GM10248 (cell line): ENCODE data around the gene NOX5.
"Not testable (repeated sequence)": the region's sequence is repeated elsewhere in the genome, so short reads cannot be mapped to it uniquely, and the experiment has no call there.

Source experiments
- CTCF ChIA-PET: fragments of 300-600 bp; sonication (Branson Sonifier 250); formaldehyde crosslinking; extraction: SDS; loops from one replicate; lab custom pipeline; 2021; ENCODE audit warnings: antibody characterized with exemption; lab: Yijun Ruan, JAX
- POLR2A ChIA-PET: fragments of 350-650 bp; sonication (Branson Sonifier 250); formaldehyde crosslinking; extraction: SDS; loops from one replicate; lab custom pipeline; 2020; ENCODE audit warnings: antibody characterized with exemption; lab: Yijun Ruan, JAX
- DNase-seq: peaks from one replicate; pipeline ENCODE4 v3.0.0; 2012; ENCODE audit errors: extremely low spot score
- TF ChIP-seq, protein P1 (sequence below): IDR thresholded peaks from 2 replicates; pipeline ENCODE4 v1.5.1; 2012; ENCODE audit warnings: mild to moderate bottlenecking, low read depth; ENCODE audit errors: extremely low read depth, missing control alignments, control extremely low read depth

The NOX5 gene

GRCh38 chr15:69014454-69014853 is at the start of gene NOX5:
Gene NOX5 (plus strand): TSS chr15:69014695. CDS start chr15:69014736, 41 bp downstream.
- ChIA-PET CTCF (interaction anchor here (0.9 kb wide), 1 partner anchor 16 kb away, joined by 3 read pairs; no protein-coding TSS in a partner anchor), POLR2A (no interaction called here)
- TF ChIP-seq, protein P1, sequence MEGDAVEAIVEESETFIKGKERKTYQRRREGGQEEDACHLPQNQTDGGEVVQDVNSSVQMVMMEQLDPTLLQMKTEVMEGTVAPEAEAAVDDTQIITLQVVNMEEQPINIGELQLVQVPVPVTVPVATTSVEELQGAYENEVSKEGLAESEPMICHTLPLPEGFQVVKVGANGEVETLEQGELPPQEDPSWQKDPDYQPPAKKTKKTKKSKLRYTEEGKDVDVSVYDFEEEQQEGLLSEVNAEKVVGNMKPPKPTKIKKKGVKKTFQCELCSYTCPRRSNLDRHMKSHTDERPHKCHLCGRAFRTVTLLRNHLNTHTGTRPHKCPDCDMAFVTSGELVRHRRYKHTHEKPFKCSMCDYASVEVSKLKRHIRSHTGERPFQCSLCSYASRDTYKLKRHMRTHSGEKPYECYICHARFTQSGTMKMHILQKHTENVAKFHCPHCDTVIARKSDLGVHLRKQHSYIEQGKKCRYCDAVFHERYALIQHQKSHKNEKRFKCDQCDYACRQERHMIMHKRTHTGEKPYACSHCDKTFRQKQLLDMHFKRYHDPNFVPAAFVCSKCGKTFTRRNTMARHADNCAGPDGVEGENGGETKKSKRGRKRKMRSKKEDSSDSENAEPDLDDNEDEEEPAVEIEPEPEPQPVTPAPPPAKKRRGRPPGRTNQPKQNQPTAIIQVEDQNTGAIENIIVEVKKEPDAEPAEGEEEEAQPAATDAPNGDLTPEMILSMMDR: no peak
- no peak for DNase-seq

- no peak for DNase-seq
- TF ChIP-seq, protein P1: no peak
- CTCF ChIA-PET: no interaction called here
- POLR2A ChIA-PET: no interaction called here
These were observed 47.5 kb upstream of the NOX5 start for GRCh38 chr15:68966996-68967395.

GRCh38 chr15:68967948-68968347 is 46.5 kb upstream of the NOX5 start:
- TF ChIP-seq, protein P1: no peak
- CTCF ChIA-PET: no interaction called here

DNA sequence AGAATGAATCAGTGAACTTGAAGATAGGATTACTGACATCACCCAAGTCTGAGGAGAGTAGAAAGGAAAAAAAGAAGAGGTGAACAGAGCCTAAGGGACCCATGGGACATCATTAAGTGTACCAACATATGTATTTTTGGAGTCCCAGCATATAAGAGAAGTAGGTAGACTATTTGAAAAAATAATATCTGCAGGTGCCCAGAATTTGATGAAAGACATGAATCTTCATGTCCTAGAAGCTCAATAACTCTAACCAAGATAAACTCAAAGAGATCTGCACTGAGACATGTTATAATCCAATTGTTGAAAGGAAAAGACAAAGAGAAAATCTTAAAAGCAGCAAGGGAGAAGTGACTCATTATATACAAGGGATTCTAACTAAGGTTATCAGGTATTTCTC is 45.2 kb upstream of the NOX5 start:
- TF ChIP-seq, protein P1: no peak
- CTCF ChIA-PET: no interaction called here
- POLR2A ChIA-PET: no interaction called here
- DNase-seq: no peak

More at GRCh38 chr15:68967948-68968347, 46.5 kb upstream of the NOX5 start:
- no peak for DNase-seq
- POLR2A ChIA-PET: no interaction called here

GRCh38 chr15:68972201-68973065 is 42.1 kb upstream of the NOX5 start:
- DNase-seq: no peak
- TF ChIP-seq, protein P1: no peak
- POLR2A ChIA-PET: no interaction called here
- CTCF ChIA-PET: no interaction called here

DNA sequence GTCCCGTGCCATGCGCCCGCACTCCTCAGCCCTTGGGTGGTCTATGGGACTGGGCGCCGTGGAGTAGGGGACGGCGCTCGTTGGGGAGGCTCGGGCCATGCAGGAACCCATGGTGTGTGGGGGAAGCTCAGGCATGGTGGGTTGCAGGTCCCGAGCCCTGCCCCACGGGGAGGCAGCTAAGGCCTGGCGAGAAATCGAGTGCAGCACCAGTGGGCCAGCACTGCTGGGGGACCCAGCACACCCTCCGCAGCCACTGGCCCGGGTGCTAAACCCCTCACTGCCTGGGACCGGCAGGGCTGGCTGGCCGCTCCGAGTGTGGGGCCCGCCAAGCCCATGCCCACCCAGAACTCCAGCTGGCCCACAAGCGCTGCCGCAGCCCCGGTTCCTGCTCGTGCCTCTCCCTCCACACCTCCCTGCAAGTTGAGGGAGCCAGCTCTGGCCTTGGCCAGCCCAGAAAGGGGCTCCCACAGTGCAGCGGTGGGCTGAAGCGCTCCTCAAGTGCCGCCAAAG is 38.8 kb upstream of the NOX5 start:
- POLR2A ChIA-PET, CTCF ChIA-PET, DNase-seq: not testable (repeated sequence)

DNA sequence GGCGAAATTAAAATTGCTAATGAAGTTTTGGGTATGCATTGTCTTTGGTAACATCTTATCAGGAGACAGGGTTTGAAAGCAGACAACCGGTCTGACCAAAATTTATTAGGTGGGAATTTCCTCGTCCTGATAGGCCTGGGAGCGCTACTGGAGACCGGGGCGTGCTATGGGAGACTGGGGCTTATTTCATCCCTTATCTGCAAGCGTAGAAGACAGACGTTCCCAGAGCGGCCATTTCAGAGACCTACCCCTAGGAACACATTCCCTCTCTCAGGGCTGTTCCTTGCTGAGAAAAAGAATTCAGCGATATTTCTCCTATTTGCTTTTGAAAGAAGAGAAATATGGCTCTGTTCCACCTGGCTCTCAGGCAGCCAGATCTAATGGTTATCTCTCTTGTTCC is 37.1 kb upstream of the NOX5 start:
- CTCF ChIA-PET: not testable (repeated sequence)

More for the DNA sequence above, 37.1 kb upstream of the NOX5 start:
- DNase-seq, POLR2A ChIA-PET: not testable (repeated sequence)
